Transverse colon (tissue), 4 donors: ENCODE data around the gene CELSR1. TPM values are rescaled to one million over a fixed set of nuclear protein-coding genes. Genes with fewer than 3 reads are reported as not detected.

Experiments used
- DNase-seq: peaks from one replicate; pipeline ENCODE4 v3.0.0-alpha.2; 2019
- H3K27ac ChIP-seq, 4 donors: fragments of 200-600 bp; sonication (generic); 2 replicates each; pipeline ENCODE4 v1.5.1; 2016 to 2018; ENCODE audit warnings: inconsistent platforms in 4 of 4
- H3K27me3 ChIP-seq: fragments of 200-600 bp; sonication (generic); 2 replicates; pipeline ENCODE4 v1.5.1; 2017; ENCODE audit warnings: inconsistent platforms
- H3K36me3 ChIP-seq, 4 donors: fragments of 200-600 bp; sonication (generic); 2 replicates each; pipeline ENCODE4 v1.5.1; 2017 to 2019; ENCODE audit warnings: inconsistent platforms in 4 of 4
- H3K4me1 ChIP-seq, 4 donors: fragments of 200-600 bp; sonication (generic); 2 replicates each; pipeline ENCODE4 v1.5.1; 2017 to 2020; ENCODE audit warnings: inconsistent platforms in 4 of 4
- H3K4me3 ChIP-seq, 4 donors: fragments of 200-600 bp; sonication (generic); 1 replicate in 1 of 4; 2 replicates in 3 of 4; pipeline versions ENCODE4 v1.5.1 to v1.6.1; 2017 to 2019; ENCODE audit warnings: inconsistent platforms in 4 of 4
- H3K9me3 ChIP-seq, 2 donors: fragments of 200-600 bp; sonication (generic); 2 replicates each; pipeline ENCODE4 v1.5.1; 2017 to 2019; ENCODE audit warnings: inconsistent platforms in 2 of 2
- CTCF ChIP-seq, 5 experiments: fragments of 200-600 bp in 3 of 5; fragments of 450-650 bp in 2 of 5; sonication (generic) in 3 of 5; IDR thresholded peaks; 1 replicate in 2 of 5; 2 replicates in 3 of 5; pipeline ENCODE4 v1.5.1; 2016 to 2017; ENCODE audit warnings: antibody characterized with exemption in 5 of 5, inconsistent platforms in 3 of 5, mild to moderate bottlenecking in 2 of 5, moderate library complexity in 1 of 5
- EP300 ChIP-seq: sonication (generic); formaldehyde crosslinking; IDR thresholded peaks from one replicate; pipeline ENCODE4 v1.6.1; 2017; ENCODE audit warnings: antibody characterized with exemption, low read depth
- POLR2A ChIP-seq: fragments of 450-650 bp; IDR thresholded peaks from one replicate; pipeline ENCODE4 v1.6.1; 2016; ENCODE audit warnings: antibody characterized with exemption, mild to moderate bottlenecking, moderate library complexity
- POLR2AphosphoS5 ChIP-seq, 3 donors: sonication (generic); formaldehyde crosslinking; IDR thresholded peaks; one replicate each; pipeline ENCODE4 v1.6.1; 2016; ENCODE audit warnings: antibody characterized with exemption in 3 of 3
- WGBS, 2 donors: methylation state at CpG; one replicate each; pipeline ENCODE4 v1.1.5; 2018; ENCODE audit warnings: low coverage in 1 of 2; 5-methylcytosine and 5-hydroxymethylcytosine counted together
- in situ Hi-C, 4 donors: fragments of 200-750 bp; cut with MboI; loops; one replicate each; pipeline versions ENCODE4 v1.15.0 to v1.15.1; 2017; ENCODE audit warnings: low sequenced_read_pairs in 3 of 4, low pct_ligation_motif_present in 1 of 4, low pct_unique_long_range_greater_than_20kb in 1 of 4
- intact Hi-C: fragments of 100-400 bp; cut with DNase I; formaldehyde crosslinking; loops from one replicate; pipeline ENCODE4 v1.15.1; 2023; ENCODE audit warnings: low total_unique reads
- total RNA-seq, 4 donors: library from RNA; depleted of rRNA; stranded (reverse); fragments of >200 nt; gene quantifications; one replicate each; pipeline ENCODE4 v1.1.0, GENCODE V29; 2016

CELSR1 gene
- total RNA-seq, 4 donors from 2014 or later: 0.96 to 2.5 (median 1.4) TPM

GRCh38 chr22:46574993-46575910, 37.8 kb upstream of the CELSR1 start:
- intact Hi-C loops (no loop called here), in situ Hi-C loops (loop anchor here in 3 of 4 donors (25.0 kb wide), 3 partner anchors 137 to 187 kb away; partner anchors contain the start of genes CERK (in 1 of the 3) and TBC1D22A (in 1 of the 3))
- H3K4me3 ChIP-seq: no peak overlapping the region
- peak overlapping the region; percentile 77 to 81 (median 79) for H3K27ac ChIP-seq
- H3K9me3 ChIP-seq: peaks cover 5 to 6% of the 10 kb centered on the region in 2 donors
- DNase-seq: peak; percentile 71
- H3K4me1 ChIP-seq: peaks cover 29 to 49% (median 47%) of the 10 kb centered on the region in 4 donors
- no peaks in the 10 kb centered on the region for H3K36me3 ChIP-seq
- no peaks in the 10 kb centered on the region for H3K27me3 ChIP-seq
- WGBS, 2 donors: 69% methylated on average over 19 of the region's 19 CpGs; no CpG with 5 or more reads in 1 of the 2 donors
- peak; percentile 18 to 78 (median 68) for TF ChIP-seq POLR2AphosphoS5 (IDR thresholded peaks at IDR 0.05)
- TF ChIP-seq EP300: no peak
- TF ChIP-seq POLR2A: peak; percentile 59
- TF ChIP-seq CTCF (IDR thresholded peaks at IDR 0.05): peak in 1 of 5 experiments; percentile 35

GRCh38 chr22:46574438-46574992, 37.1 kb upstream of the CELSR1 start:
- intact Hi-C loops: no loop called here
- Histone ChIP-seq H3K4me1 (peaks cover 23 to 42% (median 39%) of the 10 kb centered on the region in 4 donors), H3K9me3 (peaks cover 5 to 6% of the 10 kb centered on the region in 2 donors)

GRCh38 chr22:46573781-46574437, 36.5 kb upstream of the CELSR1 start:
- H3K36me3 ChIP-seq: no peaks in the 10 kb centered on the region
- DNase-seq: peak; percentile 8
- peaks cover 5 to 6% of the 10 kb centered on the region in 2 donors for H3K9me3 ChIP-seq
- H3K27ac ChIP-seq: no peak overlapping the region
- peaks cover 20 to 36% (median 33%) of the 10 kb centered on the region in 4 donors for H3K4me1 ChIP-seq
- no peak overlapping the region for H3K4me3 ChIP-seq
- 90 to 100% methylated on average over 2 to 16 of the region's 18 CpGs for whole genome bisulfite sequencing, 2 donors
- no peaks in the 10 kb centered on the region for H3K27me3 ChIP-seq
- in situ Hi-C loops: loop anchor here in 3 of 4 donors (25.0 kb wide), 3 partner anchors 138 to 188 kb away; partner anchors contain the start of genes CERK (in 1 of the 3) and TBC1D22A (in 1 of the 3)
- intact Hi-C loops: no loop called here
- TF ChIP-seq POLR2AphosphoS5 (IDR thresholded peaks at IDR 0.05) (no peak), POLR2A (no peak), EP300 (no peak), CTCF (IDR thresholded peaks at IDR 0.05) (no peak)

More at GRCh38 chr22:46574438-46574992, 37.1 kb upstream of the CELSR1 start:
- DNase-seq: peak; percentile 19
- Histone ChIP-seq H3K27me3 (no peaks in the 10 kb centered on the region), H3K27ac (peak overlapping the region; percentile 77 to 81 (median 79)), H3K4me3 (no peak overlapping the region), H3K36me3 (no peaks in the 10 kb centered on the region)
- in situ Hi-C loops: loop anchor here in 3 of 4 donors (25.0 kb wide), 3 partner anchors 138 to 188 kb away; partner anchors contain the start of genes CERK (in 1 of the 3) and TBC1D22A (in 1 of the 3)
- TF ChIP-seq CTCF (IDR thresholded peaks at IDR 0.05) (peak in 1 of 5 experiments; percentile 11), POLR2AphosphoS5 (IDR thresholded peaks at IDR 0.05) (no peak)
- 85% methylated on average over 15 of the region's 15 CpGs; no CpG with 5 or more reads in 1 of the 2 donors for WGBS, 2 donors
